GM18508 (cell line): ENCODE measurements around the gene TSFM.

Source experiments
- ATAC-seq: cut with Tn5 transposase; IDR thresholded peaks from one replicate; pipeline ENCODE4 v1.9.1; 2021; ENCODE audit warnings: moderate number of reproducible peaks; ENCODE audit not compliant: insufficient read depth, unreplicated experiment

Gene TSFM

GRCh38 chr12:57776247-57776587, 6.4 kb upstream of the TSFM start:
- no peak for ATAC-seq

DNA sequence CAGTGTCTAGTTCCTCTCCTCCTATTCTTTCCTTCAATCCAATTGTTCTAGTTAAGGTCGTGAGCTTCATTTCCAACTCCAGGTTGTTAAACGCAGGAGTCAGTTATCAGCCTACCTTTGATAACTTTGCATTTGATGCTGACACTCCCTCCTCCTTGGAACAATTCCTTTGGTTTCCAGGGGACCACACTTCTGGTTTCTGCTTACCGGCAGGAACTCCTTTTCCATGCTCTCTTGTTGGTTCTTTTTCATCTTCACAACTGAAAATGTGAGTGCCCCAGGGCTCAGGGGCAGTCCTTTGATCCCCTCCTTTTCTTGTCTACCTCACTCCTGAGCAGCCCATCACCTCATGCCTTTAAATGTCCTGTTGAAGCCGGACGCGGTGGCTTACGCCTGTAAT, 5.2 kb upstream of the TSFM start:
- ATAC-seq: no peak

DNA sequence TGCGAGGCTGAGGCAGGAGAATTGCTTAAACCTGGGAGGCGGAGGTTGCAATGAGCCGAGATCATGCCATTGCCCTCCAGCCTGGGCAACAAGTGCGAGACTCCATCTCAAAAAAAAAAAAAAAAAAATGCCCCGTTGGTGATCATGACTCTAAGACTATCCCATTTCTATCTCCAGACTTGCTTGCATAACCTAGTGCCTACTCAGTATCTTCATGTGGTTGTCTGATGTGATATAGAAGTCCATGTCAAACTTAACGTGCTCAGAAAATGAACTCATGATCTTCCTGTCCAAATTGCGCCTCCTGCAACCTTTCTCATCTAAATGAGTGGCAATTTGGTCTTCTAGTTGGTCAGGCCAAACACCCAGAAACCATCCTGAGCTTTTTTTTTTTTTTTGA, 4.7 kb upstream of the TSFM start:
- ATAC-seq: no peak

DNA sequence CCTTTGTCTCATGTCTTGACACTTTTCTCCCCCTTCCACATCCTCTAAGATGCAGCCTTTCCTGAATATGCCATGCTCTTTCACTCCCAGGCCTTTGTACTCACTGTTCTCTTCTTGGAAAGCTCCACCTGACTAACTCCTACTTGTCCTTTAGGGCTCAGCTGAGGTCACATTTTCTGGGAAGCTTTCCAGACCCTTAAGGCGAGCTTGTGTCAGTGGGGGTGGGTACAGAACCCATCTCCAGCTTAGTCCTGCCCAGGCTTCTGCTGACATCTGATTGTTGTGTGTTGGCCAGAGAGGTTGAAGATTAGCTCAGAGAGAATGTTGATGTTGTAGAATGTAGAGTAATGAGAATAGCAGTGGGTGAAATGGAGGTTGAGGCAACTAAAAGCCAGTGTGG, 2.9 kb upstream of the TSFM start:
- ATAC-seq: no peak

DNA sequence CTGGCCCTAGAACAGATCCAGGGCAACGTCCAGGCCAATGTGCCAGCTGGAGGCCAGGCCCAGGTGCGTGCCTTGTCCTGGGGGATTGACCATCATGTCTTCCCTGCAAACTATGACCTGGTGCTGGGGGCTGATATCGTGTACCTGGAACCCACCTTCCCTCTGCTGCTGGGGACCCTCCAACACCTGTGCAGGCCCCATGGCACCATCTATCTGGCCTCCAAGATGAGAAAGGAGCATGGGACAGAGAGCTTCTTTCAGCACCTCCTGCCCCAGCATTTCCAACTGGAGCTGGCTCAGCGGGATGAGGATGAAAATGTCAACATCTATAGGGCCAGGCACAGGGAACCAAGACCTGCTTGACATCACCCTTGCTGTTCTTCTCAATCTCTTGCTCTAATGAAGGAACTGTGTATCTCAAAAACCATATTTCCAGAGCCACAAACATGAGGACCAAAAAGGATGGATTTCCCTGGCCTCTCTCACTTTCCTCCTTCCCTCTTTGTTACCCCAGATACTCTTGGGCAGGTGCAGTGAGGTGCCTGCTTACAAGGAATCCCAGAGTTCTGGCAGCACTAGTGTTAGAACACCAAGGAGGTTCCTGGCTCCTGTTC, 2.2 kb upstream of the TSFM start:
- no peak for ATAC-seq

DNA sequence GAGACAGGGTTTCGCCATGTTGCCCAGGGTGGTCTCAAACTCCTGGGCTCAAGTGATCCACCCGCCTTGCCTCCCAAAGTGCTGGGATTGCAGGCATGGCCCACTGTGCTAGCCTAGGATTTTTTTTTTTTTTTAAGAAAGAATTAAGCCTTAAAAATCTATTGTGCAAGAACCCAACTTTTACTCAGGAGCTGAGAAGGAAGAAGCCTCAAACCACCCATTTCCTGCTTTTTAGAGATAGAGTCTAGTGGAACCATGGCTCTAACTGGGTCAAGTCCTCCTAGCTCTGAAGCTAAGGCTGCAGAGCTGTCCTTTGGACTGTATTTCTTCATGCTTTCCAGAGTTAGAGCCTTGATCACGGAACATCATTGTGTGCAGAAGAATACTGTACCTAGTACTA, 1.3 kb upstream of the TSFM start:
- ATAC-seq: no peak

- no peak for ATAC-seq
Measured at GRCh38 chr12:57781801-57782200, 786 bp upstream of the TSFM start.

DNA sequence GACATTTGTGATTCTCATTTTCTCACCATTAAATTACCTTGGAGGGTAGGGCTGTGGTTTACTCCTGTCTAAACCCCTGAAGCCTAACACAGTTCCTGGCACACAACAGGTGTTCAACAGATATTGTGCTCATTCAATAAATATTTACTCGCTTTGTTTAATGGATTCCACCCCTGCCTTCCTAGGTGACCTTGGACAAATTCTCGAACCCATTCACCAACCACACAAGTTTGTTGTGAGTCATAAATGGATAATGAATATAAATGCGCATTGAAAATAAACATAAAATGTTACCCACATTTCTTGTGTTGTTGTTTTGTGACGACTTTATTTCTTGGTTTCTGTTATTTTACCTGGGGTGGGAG, 362 bp upstream of the TSFM start:
- ATAC-seq: no peak

DNA sequence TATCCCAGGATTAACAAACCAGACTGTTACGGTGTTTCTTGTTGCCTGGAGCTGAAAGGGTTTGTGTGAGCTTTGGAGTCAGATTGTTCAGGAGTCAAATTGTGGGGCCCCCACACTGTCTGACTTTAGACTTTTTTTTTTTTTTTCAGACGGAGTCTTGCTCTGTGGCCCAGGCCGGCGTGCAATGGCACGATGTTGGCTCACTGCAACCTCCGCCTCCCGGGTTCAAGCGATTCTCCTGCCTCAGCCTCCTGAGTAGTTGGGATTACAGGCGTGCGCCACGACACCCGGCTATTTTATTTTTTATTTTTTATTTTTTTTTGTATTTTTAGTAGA, 847 bp downstream of the TSFM start:
- ATAC-seq: no peak

- ATAC-seq: no peak
Measured at GRCh38 chr12:57783861-57784260, 1.3 kb downstream of the TSFM start.

DNA sequence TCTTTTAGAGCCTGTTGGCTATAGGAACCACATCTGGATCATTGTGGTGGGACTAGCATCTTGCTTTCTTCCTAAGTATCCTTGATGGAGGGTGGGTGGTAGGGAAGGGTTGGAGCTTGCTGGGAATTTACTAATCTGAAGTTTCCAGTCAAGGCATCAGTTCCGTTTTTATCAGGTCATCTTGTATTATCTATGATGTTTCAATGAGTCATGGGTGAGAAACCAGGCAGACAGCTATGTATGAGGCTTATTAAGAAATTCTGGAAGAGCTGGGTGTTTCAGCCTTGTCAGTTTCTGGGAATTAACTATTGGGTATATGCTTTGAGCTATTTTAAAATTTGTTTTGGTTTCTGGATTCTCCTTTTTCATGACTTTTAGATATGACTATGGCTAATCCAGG, 11.3 kb downstream of the TSFM start:
- no peak for ATAC-seq

DNA sequence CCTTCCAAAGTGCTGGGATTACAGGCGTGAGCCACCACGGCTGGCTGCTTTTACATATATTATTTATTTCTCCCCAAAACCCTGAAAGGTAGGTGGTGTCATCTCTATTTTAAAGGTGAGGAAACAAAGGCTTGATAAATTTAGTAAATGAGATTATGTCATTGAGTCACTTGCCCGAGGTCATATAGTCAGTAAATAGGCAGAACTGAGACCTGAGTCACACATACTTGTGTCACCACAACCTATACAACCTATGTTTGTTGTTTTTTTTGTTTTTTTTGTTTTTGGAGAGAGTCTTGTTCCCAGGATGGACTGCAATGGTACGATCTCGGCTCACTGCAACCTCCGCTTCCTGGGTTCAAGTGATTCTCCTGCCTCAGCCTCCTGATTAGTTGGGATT, 12.8 kb downstream of the TSFM start:
- no peak for ATAC-seq

DNA sequence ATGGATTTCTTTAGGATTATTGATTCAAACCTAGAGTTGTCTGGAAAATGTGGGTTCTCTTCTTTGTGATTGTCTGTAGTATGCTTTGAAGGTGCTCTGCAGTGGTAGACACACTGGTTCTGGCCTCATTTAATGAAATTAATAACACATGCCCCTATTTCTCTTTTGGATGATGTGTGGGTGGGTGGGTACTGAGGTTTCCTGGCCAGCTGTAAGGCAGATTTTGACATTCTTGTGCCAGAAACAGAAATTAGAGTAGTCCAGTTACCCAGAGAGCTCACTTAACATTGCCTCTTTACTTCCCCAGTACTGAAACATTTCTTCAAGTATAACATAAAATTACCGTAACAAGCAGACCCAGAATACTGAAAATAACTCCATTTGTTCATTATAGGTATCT, 14.4 kb downstream of the TSFM start:
- no peak for ATAC-seq

GRCh38 chr12:57797933-57798332, 15.3 kb downstream of the TSFM start:
- ATAC-seq: no peak

DNA sequence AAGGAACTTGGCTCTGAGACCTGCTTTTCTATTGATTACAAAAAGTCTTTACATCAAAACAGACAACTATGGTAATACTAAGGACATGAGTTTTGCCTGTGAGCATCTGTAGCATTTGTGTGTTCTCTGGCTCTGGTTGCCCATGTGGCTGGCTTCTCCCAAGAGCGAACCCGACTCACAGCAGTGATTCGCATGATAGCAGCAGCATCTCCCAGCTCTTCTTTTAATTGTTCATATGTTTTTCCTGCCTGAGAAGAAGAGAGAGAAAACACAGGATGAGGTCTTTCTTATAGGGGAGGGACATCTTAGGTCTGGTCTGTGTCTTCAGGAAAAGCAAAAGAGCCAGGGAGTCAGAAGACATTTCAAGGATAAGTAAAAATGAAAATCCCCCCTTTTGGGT, 18.4 kb downstream of the TSFM start:
- no peak for ATAC-seq

DNA sequence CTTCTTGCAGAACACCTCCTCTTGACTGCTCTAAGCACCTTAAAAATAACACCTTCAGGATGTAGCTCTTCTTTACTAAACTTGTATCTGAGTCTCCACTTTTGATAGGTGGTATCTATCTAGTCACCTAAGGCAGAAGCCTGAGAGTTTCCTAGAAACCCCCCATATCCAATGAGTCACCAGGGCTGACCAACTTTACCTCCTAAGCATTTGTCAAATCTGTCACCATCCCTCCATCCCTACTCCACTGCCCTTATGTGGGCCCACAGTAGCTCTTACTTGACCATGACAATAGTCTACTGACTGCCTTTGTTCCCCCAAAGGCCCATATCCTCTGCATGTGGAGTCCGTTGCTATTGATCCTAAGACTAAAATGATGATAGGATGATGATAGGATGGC, 20.0 kb downstream of the TSFM start:
- no peak for ATAC-seq

- no peak for ATAC-seq
Measured at GRCh38 chr12:57803319-57803893, 20.8 kb downstream of the TSFM start.

DNA sequence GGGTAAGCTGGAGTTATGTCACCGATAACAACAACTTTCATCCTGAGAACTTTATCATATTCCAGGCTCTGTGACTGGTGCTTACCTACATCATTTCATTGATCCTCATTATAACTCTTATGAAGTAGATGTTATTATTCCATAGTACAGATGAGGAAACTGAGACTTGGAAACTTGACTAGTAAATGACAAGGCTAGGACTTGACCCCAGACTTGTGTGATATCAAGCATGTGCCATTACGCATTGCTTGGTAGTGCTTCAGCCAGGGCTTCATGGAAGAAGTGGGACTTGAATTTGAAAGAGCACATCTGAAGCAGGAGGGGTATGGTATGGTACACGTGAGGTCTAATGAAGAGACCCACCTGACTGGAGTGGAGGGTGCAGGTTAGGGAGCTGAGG, 24.1 kb downstream of the TSFM start:
- no peak for ATAC-seq

GRCh38 chr12:57807285-57807684, 24.7 kb downstream of the TSFM start:
- no peak for ATAC-seq

DNA sequence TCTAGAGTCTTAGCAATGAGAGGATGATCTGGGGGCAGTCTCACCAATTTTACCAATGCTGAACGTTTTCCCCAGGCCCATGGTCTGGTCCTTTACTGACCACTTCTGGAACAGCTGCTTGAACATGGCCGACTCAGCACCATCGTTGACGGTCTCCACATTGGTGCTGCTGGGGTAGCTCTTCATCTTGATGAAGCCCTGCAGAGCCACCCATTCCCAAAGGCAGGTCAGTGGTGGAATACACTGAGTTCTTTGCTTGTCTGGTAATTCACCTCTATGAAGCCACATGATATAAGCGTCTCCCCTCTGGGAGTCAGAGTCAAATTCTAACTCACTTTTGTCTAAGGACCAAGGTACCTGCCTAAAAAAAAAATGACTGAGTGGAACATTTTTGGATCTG, 25.8 kb downstream of the TSFM start:
- ATAC-seq: no peak

DNA sequence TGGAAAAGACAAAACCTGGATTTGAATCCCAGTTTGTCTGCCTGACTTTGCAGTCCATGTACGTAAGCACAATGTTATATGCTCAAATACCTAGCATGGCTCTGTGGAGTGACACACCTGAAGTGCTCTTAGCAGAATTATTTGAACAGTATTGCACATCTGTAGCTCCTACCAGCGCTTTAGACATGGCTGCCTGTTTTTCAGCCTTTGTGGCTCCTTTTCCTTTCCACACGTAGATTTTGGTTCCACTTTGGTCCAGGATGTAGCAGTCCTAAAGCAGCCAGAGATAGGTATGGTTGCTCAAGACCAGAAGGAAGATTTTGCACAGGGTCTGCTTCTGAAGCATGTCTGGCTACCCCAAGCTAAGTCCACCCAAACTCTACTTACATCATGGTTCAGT, 26.8 kb downstream of the TSFM start:
- ATAC-seq: no peak

DNA sequence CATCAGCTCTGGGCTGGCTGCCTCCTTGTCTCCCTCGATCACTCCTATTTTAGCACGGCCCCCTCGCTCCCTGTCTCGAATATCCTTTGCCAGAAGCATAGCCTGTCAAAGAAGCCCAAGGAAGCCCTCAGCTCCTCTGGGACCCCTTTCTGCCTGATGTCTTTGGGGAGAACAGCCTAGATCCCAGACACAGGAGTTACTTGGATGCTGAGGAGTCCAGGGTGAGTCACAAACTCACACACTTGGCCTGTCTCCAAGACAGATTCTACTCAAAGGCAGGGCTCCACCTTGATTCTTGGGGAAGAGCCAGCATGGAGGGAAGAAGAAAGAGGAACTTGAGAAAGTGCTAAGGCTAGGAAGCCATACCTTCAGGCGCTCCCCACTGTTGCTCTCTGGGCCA, 27.9 kb downstream of the TSFM start:
- ATAC-seq: no peak
